HCT116 (cell line): Measurements from ENCODE around the gene APIP. TPM values are rescaled to one million over a fixed set of nuclear protein-coding genes. Genes with fewer than 3 reads are reported as not detected.

Source experiments
- microRNA-seq: library from miRNA; unstranded; fragments of <30 nt; microRNA quantifications from one replicate; pipeline ENCODE4, GENCODE V29; 2016; ENCODE audit warnings: borderline number of aligned reads
- total RNA-seq: library from RNA; stranded (reverse); gene quantifications from one replicate; pipeline ENCODE4 v1.2.1, GENCODE V29; 2021; ENCODE audit not compliant: unreplicated experiment

Gene APIP
- total RNA-seq, 1 experiment from 2014 or later: 41.2 TPM

Small RNA genes lying within 50 kb of the gene (microRNA-seq; reads per million reads assigned to microRNA genes)
- gene MIR1343: 26.6 reads per million, percentile 46 among the genes with 10 or more reads in this experiment

Other genes with a start within 250 kb of the APIP start
- gene PDHX, start 239 bp upstream of the APIP start, total RNA-seq: 36.6 TPM
- gene CD44, start 222.8 kb upstream of the APIP start, total RNA-seq: 742 TPM